Keratinocyte (primary cell): ENCODE data around the gene CEACAM3.

Experiments
- CTCF ChIP-seq, 3 experiments: IDR thresholded peaks in 1 of 3; conservative IDR thresholded peaks in 1 of 3; optimal IDR thresholded peaks in 1 of 3; 2 replicates in 2 of 3; 3 replicates in 1 of 3; pipeline versions ENCODE3 to v1.5.1; 2011; ENCODE audit warnings: low read length in 3 of 3, mild to moderate bottlenecking in 3 of 3, moderate library complexity in 2 of 3, control low read depth in 1 of 3, inconsistent platforms in 1 of 3; ENCODE audit not compliant: insufficient read depth in 2 of 3; ENCODE audit errors: extremely low read depth in 1 of 3
- EZH2 ChIP-seq: IDR thresholded peaks from one replicate; pipeline ENCODE4 v1.6.1; 2012; ENCODE audit warnings: inconsistent platforms, mild to moderate bottlenecking, low read length, moderate library complexity

GRCh38 chr19:41810301-41810700 lies 13.9 kb downstream of the CEACAM3 start:
- TF ChIP-seq CTCF (optimal IDR thresholded peaks at IDR 0.05 in 1 of 3, IDR thresholded peaks at IDR 0.05 in 1 of 3, conservative IDR thresholded peaks at IDR 0.05 in 1 of 3; ENCODE audit: extremely low read depth in 1 of 3, insufficient read depth in 2 of 3, low read length in 3 of 3) (no peak), EZH2 (no peak)
